ENCODE measurements around the gene MESP2.

MESP2 gene

GRCh38 chr15:89820666-89821611 lies 44.8 kb downstream of the MESP2 start:
- DNase-seq (ENCODE audit: low spot score) = no peak

- no peak for DNase-seq (ENCODE audit: low spot score)
Observed at GRCh38 chr15:89822026-89822425, 45.9 kb downstream of the MESP2 start.

GRCh38 chr15:89822611-89822950 lies 46.4 kb downstream of the MESP2 start:
- no peak for DNase-seq (ENCODE audit: low spot score)

GRCh38 chr15:89822951-89823711 lies 47.0 kb downstream of the MESP2 start:
- DNase-seq (ENCODE audit: low spot score) = no peak

GRCh38 chr15:89823836-89824606 lies 47.9 kb downstream of the MESP2 start:
- DNase-seq (ENCODE audit: low spot score) = no peak

- no peak for DNase-seq (ENCODE audit: low spot score)
Observed at GRCh38 chr15:89824607-89824867, 48.4 kb downstream of the MESP2 start.

- DNase-seq (ENCODE audit: low spot score) = no peak
Observed at GRCh38 chr15:89825271-89825940, 49.3 kb downstream of the MESP2 start.

GRCh38 chr15:89826671-89827655 lies 50.8 kb downstream of the MESP2 start:
- no peak for DNase-seq (ENCODE audit: low spot score)

- no peak for DNase-seq (ENCODE audit: low spot score)
Observed at GRCh38 chr15:89827829-89828228, 51.7 kb downstream of the MESP2 start.

All from COLO829 (cell line).